B cell (primary cell): Measurements from ENCODE around the gene RUNDC1.

ENCODE experiments used
- CTCF ChIP-seq: fragments of 200-600 bp; IDR thresholded peaks from one replicate; pipeline ENCODE4 v1.8.0; 2022; ENCODE audit warnings: antibody characterized with exemption, mild to moderate bottlenecking
- EZH2 ChIP-seq: IDR thresholded peaks from 2 replicates; pipeline ENCODE4 v1.6.1; 2012; ENCODE audit warnings: borderline replicate concordance, low read depth, mild to moderate bottlenecking, moderate library complexity, low read length; ENCODE audit not compliant: insufficient read depth, poor library complexity, severe bottlenecking

- TF ChIP-seq CTCF (no peak), EZH2 (no peak)
Observed at GRCh38 chr17:43020030-43020621, 39.8 kb downstream of the RUNDC1 start.
